Gastroesophageal sphincter (tissue), 3 donors: ENCODE measurements around the gene C4orf33.

Experiments used
- EP300 ChIP-seq: sonication (generic); formaldehyde crosslinking; IDR thresholded peaks from one replicate; pipeline ENCODE4 v1.6.1; 2017; ENCODE audit warnings: antibody characterized with exemption, mild to moderate bottlenecking
- POLR2A ChIP-seq, 2 donors: fragments of 450-650 bp; IDR thresholded peaks; one replicate each; pipeline ENCODE4 v1.6.1; 2017; ENCODE audit warnings: antibody characterized with exemption in 2 of 2, mild to moderate bottlenecking in 2 of 2, moderate library complexity in 1 of 2
- TF ChIP-seq, protein P1 (sequence below), 4 experiments: fragments of 200-600 bp in 2 of 4; fragments of 450-650 bp in 2 of 4; sonication (generic) in 1 of 4; IDR thresholded peaks; one replicate each; pipeline ENCODE4 v1.5.1; 2017 to 2019; ENCODE audit warnings: antibody characterized with exemption in 4 of 4, mild to moderate bottlenecking in 2 of 4, moderate library complexity in 2 of 4

DNA sequence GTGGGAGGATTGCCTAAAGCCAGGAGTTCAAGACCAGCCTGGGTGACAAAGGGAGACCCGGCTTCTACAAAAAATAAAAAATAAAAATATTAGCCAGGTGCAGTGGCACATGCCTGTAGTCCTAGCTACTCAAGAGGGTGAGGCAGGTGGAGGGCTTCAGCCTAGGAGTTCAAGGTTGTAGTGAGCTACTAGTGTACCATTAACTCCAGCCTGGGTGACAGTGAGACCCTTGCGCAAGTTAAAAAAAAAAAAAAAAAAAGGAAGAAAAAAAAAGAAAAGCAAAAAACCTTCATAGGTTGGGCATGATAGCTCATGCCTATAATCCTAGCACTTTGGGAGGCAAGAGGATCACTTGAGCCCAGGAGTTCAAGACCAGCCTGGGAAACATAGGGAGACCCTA, 8.4 kb upstream of the C4orf33 start:
- TF ChIP-seq, protein P1, sequence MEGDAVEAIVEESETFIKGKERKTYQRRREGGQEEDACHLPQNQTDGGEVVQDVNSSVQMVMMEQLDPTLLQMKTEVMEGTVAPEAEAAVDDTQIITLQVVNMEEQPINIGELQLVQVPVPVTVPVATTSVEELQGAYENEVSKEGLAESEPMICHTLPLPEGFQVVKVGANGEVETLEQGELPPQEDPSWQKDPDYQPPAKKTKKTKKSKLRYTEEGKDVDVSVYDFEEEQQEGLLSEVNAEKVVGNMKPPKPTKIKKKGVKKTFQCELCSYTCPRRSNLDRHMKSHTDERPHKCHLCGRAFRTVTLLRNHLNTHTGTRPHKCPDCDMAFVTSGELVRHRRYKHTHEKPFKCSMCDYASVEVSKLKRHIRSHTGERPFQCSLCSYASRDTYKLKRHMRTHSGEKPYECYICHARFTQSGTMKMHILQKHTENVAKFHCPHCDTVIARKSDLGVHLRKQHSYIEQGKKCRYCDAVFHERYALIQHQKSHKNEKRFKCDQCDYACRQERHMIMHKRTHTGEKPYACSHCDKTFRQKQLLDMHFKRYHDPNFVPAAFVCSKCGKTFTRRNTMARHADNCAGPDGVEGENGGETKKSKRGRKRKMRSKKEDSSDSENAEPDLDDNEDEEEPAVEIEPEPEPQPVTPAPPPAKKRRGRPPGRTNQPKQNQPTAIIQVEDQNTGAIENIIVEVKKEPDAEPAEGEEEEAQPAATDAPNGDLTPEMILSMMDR (IDR thresholded peaks at IDR 0.05) = no peak
- TF ChIP-seq POLR2A (IDR thresholded peaks at IDR 0.05) (no peak), EP300 (no peak)
